Camera-type eye (tissue), 1 donor: Measurements from ENCODE around the gene ZNF124. TPM values are rescaled to one million over a fixed set of nuclear protein-coding genes. Genes with fewer than 3 reads are reported as not detected.

ENCODE experiments used
- total RNA-seq: library from RNA; depleted of rRNA; stranded (reverse); fragments of >200 nt; gene quantifications from one replicate; pipeline ENCODE4 v1.2.3, GENCODE V29; 2014

ZNF124 gene
- total RNA-seq = 124 TPM

GRCh38 chr1:247171875-247172563 is at the start of gene ZNF124:
Gene ZNF124 (minus strand): TSS chr1:247172020. CDS start chr1:247171877, 143 bp downstream.

Other genes starting within 250 kb of the ZNF124 start
- 43.1 TPM for gene AHCTF1, start 240.1 kb downstream of the ZNF124 start, total RNA-seq
- gene ZNF695, start 164.0 kb downstream of the ZNF124 start, total RNA-seq = 3.1 TPM
- 13.2 TPM for gene ZNF670, start 93.2 kb downstream of the ZNF124 start, total RNA-seq
- gene ZNF669, start 67.7 kb downstream of the ZNF124 start, total RNA-seq = 14.3 TPM
- not detected for gene VN1R5, start 84.1 kb upstream of the ZNF124 start, total RNA-seq
- 46.9 TPM for gene ZNF496, start 159.8 kb upstream of the ZNF124 start, total RNA-seq
- 2.2 TPM for gene NLRP3, start 244.2 kb upstream of the ZNF124 start, total RNA-seq